Osteocyte (in vitro differentiated cells): ENCODE results near the gene SYNDIG1. TPM values are rescaled to one million over a fixed set of nuclear protein-coding genes. Genes with fewer than 3 reads are reported as not detected.

Source experiments
- DNase-seq: peaks from one replicate; pipeline ENCODE4 v3.0.0; 2021; ENCODE audit warnings: mixed read lengths; ENCODE audit not compliant: unreplicated experiment; ENCODE audit errors: extremely low spot score
- H3K27ac Mint-ChIP-seq: one replicate; pipeline ENCODE4 v1.8.0; 2021; ENCODE audit warnings: mild to moderate bottlenecking, mixed read lengths; ENCODE audit not compliant: unreplicated experiment
- H3K27me3 Mint-ChIP-seq: one replicate; pipeline ENCODE4 v1.8.0; 2021; ENCODE audit warnings: mixed read lengths; ENCODE audit not compliant: unreplicated experiment
- H3K36me3 Mint-ChIP-seq: one replicate; pipeline ENCODE4 v1.8.0; 2021; ENCODE audit warnings: mixed read lengths; ENCODE audit not compliant: unreplicated experiment
- H3K4me1 Mint-ChIP-seq: one replicate; pipeline ENCODE4 v1.8.0; 2021; ENCODE audit warnings: mixed read lengths; ENCODE audit not compliant: unreplicated experiment
- H3K4me3 Mint-ChIP-seq: one replicate; pipeline ENCODE4 v1.8.0; 2021; ENCODE audit warnings: mild to moderate bottlenecking, moderate library complexity, mixed read lengths; ENCODE audit not compliant: unreplicated experiment
- H3K9me3 Mint-ChIP-seq: one replicate; pipeline ENCODE4 v1.8.0; 2021; ENCODE audit warnings: mixed read lengths; ENCODE audit not compliant: unreplicated experiment
- CTCF ChIP-seq: fragments of 200-600 bp; sonication (generic); IDR thresholded peaks from 2 replicates; pipeline ENCODE4 v1.5.0; 2021; ENCODE audit warnings: antibody characterized with exemption, mild to moderate bottlenecking, moderate library complexity
- total RNA-seq: library from RNA; stranded (reverse); gene quantifications from 2 replicates; pipeline ENCODE4 v1.2.1, GENCODE V29; 2021

Gene SYNDIG1
- total RNA-seq, 1 donor from 2014 or later, result 0.40 TPM

DNA sequence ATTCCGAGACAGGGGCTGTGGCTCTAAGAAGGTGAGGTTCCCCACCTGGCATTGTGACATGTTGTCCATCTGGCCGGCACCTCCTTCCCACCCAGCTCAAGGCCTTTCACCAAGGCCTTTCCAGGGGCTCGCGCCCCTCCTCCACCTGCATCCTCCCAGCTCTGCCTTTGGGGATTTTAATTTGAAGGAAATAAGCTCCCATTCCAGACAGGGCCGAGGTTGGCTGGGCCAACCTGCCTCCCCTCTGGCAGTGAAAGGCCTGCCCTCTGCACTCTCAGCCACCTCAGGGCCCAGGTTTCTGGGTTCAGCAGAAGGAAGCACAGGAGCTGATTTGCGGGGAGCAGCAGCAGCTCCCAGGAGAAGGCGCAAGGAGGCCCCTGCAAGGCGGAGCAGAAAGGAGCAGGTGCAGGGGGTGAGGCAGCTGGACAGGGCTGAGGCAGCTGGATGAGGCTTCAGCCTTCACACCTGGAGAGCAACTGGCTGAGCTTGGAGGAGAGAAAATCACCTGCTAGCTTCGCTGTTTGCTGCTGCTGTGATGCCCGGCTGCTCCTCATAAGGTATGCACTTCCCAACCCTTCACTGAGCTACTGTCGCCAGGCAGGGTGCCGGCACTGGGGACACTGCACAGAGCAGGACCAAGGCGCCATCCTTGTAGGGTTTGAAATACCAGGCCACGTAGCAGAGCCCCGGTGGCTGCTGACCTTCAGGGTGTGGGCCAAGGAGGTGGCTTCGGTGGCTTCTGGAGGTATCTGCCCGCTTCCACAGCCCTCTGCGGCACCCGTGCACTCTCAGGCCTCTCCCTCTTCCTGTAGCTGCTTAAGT is 147.0 kb downstream of the SYNDIG1 start:
- H3K9me3 Mint-ChIP-seq, result no peaks in the 10 kb centered on the region
- H3K36me3 Mint-ChIP-seq, result no peaks in the 10 kb centered on the region
- H3K4me3 Mint-ChIP-seq, result no peak overlapping the region
- no peaks in the 10 kb centered on the region for H3K4me1 Mint-ChIP-seq
- DNase-seq, result peak; percentile 76
- TF ChIP-seq CTCF, result no peak
- H3K27me3 Mint-ChIP-seq, result peaks cover 12% of the 10 kb centered on the region
- H3K27ac Mint-ChIP-seq, result no peak overlapping the region

GRCh38 chr20:24617080-24617432 is 147.6 kb downstream of the SYNDIG1 start:
- DNase-seq, result peak; percentile 67
- Mint-ChIP-seq H3K9me3 (no peaks in the 10 kb centered on the region), H3K4me1 (no peaks in the 10 kb centered on the region), H3K27me3 (peaks cover 13% of the 10 kb centered on the region), H3K36me3 (no peaks in the 10 kb centered on the region), H3K27ac (no peak overlapping the region), H3K4me3 (no peak overlapping the region)
- TF ChIP-seq CTCF, result no peak

DNA sequence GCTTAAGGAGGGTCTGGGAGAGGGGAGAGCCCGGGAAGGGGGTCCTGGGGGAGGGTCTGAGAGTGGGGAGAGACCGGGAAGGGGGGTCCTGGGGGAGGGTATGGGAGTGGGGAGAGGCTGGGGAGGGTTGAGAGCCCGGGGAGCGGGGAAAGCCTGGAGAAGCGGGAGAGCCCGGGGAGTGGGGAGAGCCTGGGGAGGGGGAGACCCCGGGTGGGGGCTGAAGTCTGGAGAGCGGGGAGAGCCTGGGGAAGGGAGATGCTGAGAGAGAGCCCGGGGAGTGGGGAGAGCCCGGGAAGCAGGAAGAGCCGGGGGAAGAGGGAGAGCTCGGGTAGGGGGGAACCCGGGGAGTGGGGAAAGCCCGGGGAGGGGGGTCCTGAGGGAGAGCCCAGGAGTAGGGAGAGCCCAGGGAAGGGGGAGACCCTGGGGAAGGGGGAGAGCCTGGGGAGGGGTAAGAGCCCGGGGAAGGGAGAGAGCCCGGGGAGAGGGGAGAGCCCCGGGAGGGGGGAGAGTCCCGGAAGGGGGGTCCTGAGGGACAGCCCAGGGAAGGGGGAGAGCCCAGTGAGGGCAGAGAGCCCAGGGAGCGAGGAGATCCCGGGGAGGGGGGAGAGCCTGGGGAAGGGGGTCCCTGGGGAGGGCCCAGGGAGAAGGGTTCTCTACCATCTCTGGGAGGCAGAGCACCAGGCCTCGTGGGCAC is 148.5 kb downstream of the SYNDIG1 start:
- H3K4me1 Mint-ChIP-seq, result no peaks in the 10 kb centered on the region
- peaks cover 18% of the 10 kb centered on the region for H3K27me3 Mint-ChIP-seq
- no peak for TF ChIP-seq CTCF
- peak; percentile 67 for DNase-seq
- no peak overlapping the region for H3K27ac Mint-ChIP-seq
- no peak overlapping the region for H3K4me3 Mint-ChIP-seq
- no peaks in the 10 kb centered on the region for H3K36me3 Mint-ChIP-seq
- no peaks in the 10 kb centered on the region for H3K9me3 Mint-ChIP-seq

DNA sequence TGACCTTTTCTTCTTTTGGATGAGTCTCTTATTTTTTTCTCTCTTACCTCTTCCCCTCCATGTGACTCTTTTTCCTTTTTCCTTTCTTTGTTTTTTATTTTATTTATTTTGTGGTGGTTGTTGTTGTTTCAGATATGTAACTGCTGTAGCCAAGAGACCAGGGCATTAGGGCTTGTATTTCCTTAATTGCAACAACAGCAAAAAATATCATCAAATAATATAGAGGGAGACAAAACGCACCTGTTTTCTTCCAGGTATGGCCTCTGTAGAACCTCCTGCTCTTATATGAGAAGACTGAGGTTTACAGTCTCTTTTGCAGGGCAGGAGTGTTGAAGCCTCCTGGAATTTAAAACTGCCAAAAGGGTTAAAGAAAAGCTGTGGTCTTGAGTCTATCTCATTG is 149.3 kb downstream of the SYNDIG1 start:
- Mint-ChIP-seq H3K9me3 (no peaks in the 10 kb centered on the region), H3K36me3 (no peaks in the 10 kb centered on the region), H3K4me3 (no peak overlapping the region), H3K4me1 (no peaks in the 10 kb centered on the region), H3K27me3 (peaks cover 20% of the 10 kb centered on the region), H3K27ac (no peak overlapping the region)
- no peak for TF ChIP-seq CTCF
- DNase-seq, result no peak

DNA sequence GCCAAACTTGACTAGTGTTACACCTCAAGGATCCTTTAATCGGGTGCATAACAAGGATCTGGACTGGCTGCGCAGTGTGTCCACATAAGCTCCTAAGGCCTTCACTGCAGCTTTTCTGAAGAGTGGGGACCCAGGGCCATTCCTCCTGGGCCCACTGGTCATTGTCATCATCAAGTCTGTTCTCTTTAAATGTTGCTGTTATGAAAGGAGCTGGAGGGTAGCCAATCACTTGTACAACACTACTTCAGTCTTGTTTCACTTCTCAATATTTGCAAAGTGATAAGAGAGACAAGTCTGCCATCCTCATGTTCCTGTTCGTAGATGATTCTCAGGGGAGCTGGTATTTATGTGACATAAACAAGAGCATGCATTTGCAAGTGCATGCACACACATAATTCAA is 149.8 kb downstream of the SYNDIG1 start:
- Mint-ChIP-seq H3K27ac (no peak overlapping the region), H3K4me1 (no peaks in the 10 kb centered on the region), H3K4me3 (no peak overlapping the region), H3K9me3 (no peaks in the 10 kb centered on the region), H3K36me3 (no peaks in the 10 kb centered on the region), H3K27me3 (peaks cover 19% of the 10 kb centered on the region)
- no peak for TF ChIP-seq CTCF
- DNase-seq, result no peak
